CD14-positive monocyte (primary cell): ENCODE measurements around the gene PLAAT4. TPM values are rescaled to one million over a fixed set of nuclear protein-coding genes. Genes with fewer than 3 reads are reported as not detected.

Source experiments
- DNase-seq, 3 donors: peaks; one replicate each; pipeline ENCODE4 v3.0.0-alpha.2; 2011 to 2022
- H2AFZ ChIP-seq: 2 replicates; pipeline ENCODE4 v1.6.0; 2012; ENCODE audit warnings: mild to moderate bottlenecking, low read depth, low read length, inconsistent platforms; ENCODE audit not compliant: insufficient read depth, poor library complexity, severe bottlenecking
- H3K27ac ChIP-seq, 2 donors: 1 replicate in 1 of 2; 2 replicates in 1 of 2; pipeline ENCODE4 v1.5.1; 2012 to 2013; ENCODE audit warnings: low read length in 2 of 2, control low read depth in 1 of 2, inconsistent platforms in 1 of 2, low read depth in 1 of 2, mild to moderate bottlenecking in 1 of 2
- H3K27me3 ChIP-seq, 2 donors: one replicate each; pipeline versions ENCODE4 v1.6.0 to v1.6.1; 2011 to 2013; ENCODE audit warnings: low read length in 2 of 2; ENCODE audit not compliant: control insufficient read depth in 2 of 2, insufficient read depth in 2 of 2
- H3K36me3 ChIP-seq, 2 donors: replicated peaks in 1 of 2; 1 replicate in 1 of 2; 2 replicates in 1 of 2; pipeline versions ENCODE4 v1.5.1 to v1.6.1; 2012 to 2013; ENCODE audit warnings: low read length in 2 of 2, control low read depth in 1 of 2, inconsistent platforms in 1 of 2, mild to moderate bottlenecking in 1 of 2; ENCODE audit not compliant: insufficient read depth in 2 of 2, control insufficient read depth in 1 of 2
- H3K4me1 ChIP-seq, 2 donors: 1 replicate in 1 of 2; 2 replicates in 1 of 2; pipeline versions ENCODE4 v1.5.1 to v1.6.1; 2012 to 2013; ENCODE audit warnings: low read length in 2 of 2, control low read depth in 1 of 2, inconsistent platforms in 1 of 2, mild to moderate bottlenecking in 1 of 2, moderate library complexity in 1 of 2; ENCODE audit not compliant: insufficient read depth in 2 of 2, control insufficient read depth in 1 of 2
- H3K4me2 ChIP-seq: replicated peaks from 2 replicates; pipeline ENCODE3; 2012; ENCODE audit warnings: low read length, moderate library complexity, mild to moderate bottlenecking; ENCODE audit not compliant: poor library complexity, severe bottlenecking; ENCODE audit errors: extremely low read depth
- H3K4me3 ChIP-seq, 3 experiments: fragments of 200-600 bp in 1 of 3; sonication (generic) in 1 of 3; replicated peaks in 1 of 3; 1 replicate in 2 of 3; 2 replicates in 1 of 3; pipeline ENCODE4 v1.5.1; 2011 to 2013; ENCODE audit warnings: low read length in 3 of 3, mild to moderate bottlenecking in 3 of 3, control low read depth in 2 of 3, low read depth in 2 of 3, inconsistent platforms in 1 of 3, moderate library complexity in 1 of 3
- H3K79me2 ChIP-seq: 2 replicates; pipeline ENCODE4 v1.6.0; 2012; ENCODE audit warnings: mild to moderate bottlenecking, control low read depth, inconsistent platforms, low read length, moderate library complexity; ENCODE audit not compliant: insufficient read depth
- H3K9ac ChIP-seq: 2 replicates; pipeline ENCODE4 v1.6.0; 2017; ENCODE audit warnings: low read length, mild to moderate bottlenecking; ENCODE audit not compliant: insufficient read depth, poor library complexity, severe bottlenecking
- H3K9me3 ChIP-seq, 2 donors: replicated peaks in 1 of 2; 1 replicate in 1 of 2; 2 replicates in 1 of 2; pipeline versions ENCODE4 v1.5.1 to v1.6.1; 2012 to 2013; ENCODE audit warnings: low read length in 2 of 2, control low read depth in 1 of 2; ENCODE audit not compliant: control insufficient read depth in 1 of 2, insufficient read depth in 1 of 2
- H4K20me1 ChIP-seq: 2 replicates; pipeline ENCODE4 v1.6.0; 2012; ENCODE audit warnings: mild to moderate bottlenecking, low read length, control low read depth, moderate library complexity; ENCODE audit not compliant: insufficient read depth
- H3K27ac Mint-ChIP-seq, 7 donors: one replicate each; pipeline ENCODE4 v1.8.0; 2020; ENCODE audit warnings: mild to moderate bottlenecking in 7 of 7, mixed read lengths in 7 of 7, moderate library complexity in 6 of 7, inconsistent platforms in 2 of 7
- H3K27me3 Mint-ChIP-seq, 3 donors: one replicate each; pipeline ENCODE4 v1.8.0; 2021 to 2022; ENCODE audit warnings: low read depth in 3 of 3, mild to moderate bottlenecking in 3 of 3, mixed read lengths in 3 of 3, moderate library complexity in 3 of 3, inconsistent platforms in 1 of 3
- H3K36me3 Mint-ChIP-seq, 2 donors: one replicate each; pipeline ENCODE4 v1.8.0; 2020; ENCODE audit warnings: mixed read lengths in 2 of 2, inconsistent platforms in 1 of 2, mild to moderate bottlenecking in 1 of 2
- H3K4me1 Mint-ChIP-seq: one replicate; pipeline ENCODE4 v1.8.0; 2020; ENCODE audit warnings: mild to moderate bottlenecking, mixed read lengths
- H3K4me3 Mint-ChIP-seq, 2 donors: one replicate each; pipeline ENCODE4 v1.8.0; 2020; ENCODE audit warnings: mild to moderate bottlenecking in 2 of 2, mixed read lengths in 2 of 2, moderate library complexity in 1 of 2
- H3K9me3 Mint-ChIP-seq, 7 donors: one replicate each; pipeline ENCODE4 v1.8.0; 2020 to 2022; ENCODE audit warnings: mixed read lengths in 7 of 7, mild to moderate bottlenecking in 6 of 7, moderate library complexity in 6 of 7, inconsistent platforms in 2 of 7
- CTCF ChIP-seq: fragments of 200-600 bp; IDR thresholded peaks from one replicate; pipeline ENCODE4 v1.8.0; 2022; ENCODE audit warnings: antibody characterized with exemption, mild to moderate bottlenecking
- WGBS: methylation state at CpG from one replicate; pipeline ENCODE4 v1.1.5; 2013; ENCODE audit warnings: missing lambda C conversion rate; ENCODE audit not compliant: insufficient coverage; 5-methylcytosine and 5-hydroxymethylcytosine counted together
- intact Hi-C, 2 donors: fragments of 100-400 bp; cut with micrococcal nuclease; formaldehyde crosslinking; loops; one replicate each; pipeline versions ENCODE4 v1.15.0 to v1.15.1; 2023
- polyA plus RNA-seq, 3 donors: library from polyadenylated mRNA; depleted of rRNA in 1 of 3; unstranded in 2 of 3; stranded (reverse) in 1 of 3; fragments of 300-500 nt in 2 of 3; fragments of >200 nt in 1 of 3; fragmentation: Illumina TruSeq in 2 of 3; gene quantifications; 1 replicate in 2 of 3; 2 replicates in 1 of 3; pipeline ENCODE4 v1.2.3, GENCODE V29; 2012 to 2021

The PLAAT4 gene
- polyA plus RNA-seq, 3 donors = 55.2 to 119 (median 101) TPM

GRCh38 chr11:63510360-63511047, 26.1 kb upstream of the PLAAT4 start:
- no peaks in the 10 kb centered on the region for H3K27me3 ChIP-seq
- Mint-ChIP-seq H3K4me1 (peaks cover 33% of the 10 kb centered on the region), H3K36me3 (peaks cover 38 to 65% of the 10 kb centered on the region in 2 donors), H3K27ac (no peak overlapping the region), H3K9me3 (no peaks in the 10 kb centered on the region), H3K27me3 (peaks cover 0 to 2% (median 0%) of the 10 kb centered on the region in 3 donors), H3K4me3 (no peak overlapping the region)
- no peak overlapping the region for H3K27ac ChIP-seq
- no peaks in the 10 kb centered on the region for H3K9me3 ChIP-seq
- TF ChIP-seq CTCF = no peak
- H3K9ac ChIP-seq = no peak overlapping the region
- 82% methylated on average over 2 of the region's 7 CpGs for WGBS
- H3K79me2 ChIP-seq = peaks cover 22% of the 10 kb centered on the region
- no peaks in the 10 kb centered on the region for H4K20me1 ChIP-seq
- DNase-seq = no peak
- no peak overlapping the region for H3K4me2 ChIP-seq
- H3K36me3 ChIP-seq = peaks cover 48 to 63% of the 10 kb centered on the region in 2 donors
- no peak overlapping the region for H2AFZ ChIP-seq
- H3K4me1 ChIP-seq = peaks cover 35 to 36% of the 10 kb centered on the region in 2 donors
- intact Hi-C loops = no loop called here
- no peak overlapping the region for H3K4me3 ChIP-seq

DNA sequence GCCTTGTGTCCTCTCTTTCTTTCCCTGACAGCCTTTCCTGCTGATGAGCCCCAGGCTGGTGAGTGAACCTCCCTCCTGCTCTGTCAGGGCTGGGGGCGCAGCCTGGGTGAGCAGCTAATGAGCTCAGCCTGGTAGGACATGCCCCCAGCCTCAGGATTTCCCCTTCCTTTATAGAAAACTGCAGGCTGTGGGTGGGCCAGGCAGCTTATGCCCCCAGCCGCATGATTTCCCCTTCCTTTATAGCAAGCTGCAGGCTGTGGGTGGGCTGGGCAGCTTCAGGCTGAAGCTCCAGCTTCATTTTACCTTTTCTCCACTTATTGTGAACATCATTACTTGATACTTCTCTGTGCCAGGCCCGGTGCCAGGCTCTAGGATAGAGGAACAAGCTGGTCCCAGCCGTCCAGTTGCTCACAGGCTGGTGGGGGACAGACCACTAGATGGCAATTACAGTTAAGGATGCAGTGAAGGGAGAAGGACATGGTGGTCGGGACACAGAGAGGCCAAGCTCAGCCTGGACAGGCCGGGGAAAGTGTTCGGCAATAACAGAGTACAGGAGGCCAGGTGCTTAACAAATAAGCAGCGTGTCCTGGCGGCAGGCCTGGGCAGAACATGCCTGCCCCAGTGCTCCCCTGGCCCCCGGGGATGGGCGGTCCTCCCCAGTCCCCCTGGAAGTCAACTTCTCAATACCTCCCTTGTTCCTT, 25.4 kb upstream of the PLAAT4 start:
- H3K27me3 ChIP-seq = no peaks in the 10 kb centered on the region
- no peaks in the 10 kb centered on the region for H4K20me1 ChIP-seq
- no peak overlapping the region for H3K9ac ChIP-seq
- peaks cover 42 to 72% of the 10 kb centered on the region in 2 donors for H3K36me3 Mint-ChIP-seq
- WGBS = 71% methylated on average over 5 of the region's 11 CpGs
- H3K27ac Mint-ChIP-seq = no peak overlapping the region
- DNase-seq = no peak
- peaks cover 18% of the 10 kb centered on the region for H3K79me2 ChIP-seq
- intact Hi-C loops = no loop called here
- H3K27me3 Mint-ChIP-seq = peaks cover 0 to 2% (median 0%) of the 10 kb centered on the region in 3 donors
- peaks cover 54 to 69% of the 10 kb centered on the region in 2 donors for H3K36me3 ChIP-seq
- H3K4me2 ChIP-seq = no peak overlapping the region
- H3K4me1 Mint-ChIP-seq = peaks cover 26% of the 10 kb centered on the region
- no peak overlapping the region for H3K27ac ChIP-seq
- H3K4me3 Mint-ChIP-seq = peak overlapping the region in 1 of 2 donors; percentile 16
- no peaks in the 10 kb centered on the region for H3K9me3 Mint-ChIP-seq
- H3K9me3 ChIP-seq = no peaks in the 10 kb centered on the region
- TF ChIP-seq CTCF = no peak
- H3K4me1 ChIP-seq = peaks cover 28 to 30% of the 10 kb centered on the region in 2 donors
- H2AFZ ChIP-seq = no peak overlapping the region
- no peak overlapping the region for H3K4me3 ChIP-seq
